Right ventricle myocardium superior (tissue), 1 donor: ENCODE data around the gene PDPN. TPM values are rescaled to one million over a fixed set of nuclear protein-coding genes. Genes with fewer than 3 reads are reported as not detected.

Source experiments
- ATAC-seq: fragments of 200-7000 bp; cut with Tn5 transposase; one replicate; pipeline ENCODE4 v1.9.1; 2020; ENCODE audit warnings: mild to moderate bottlenecking; ENCODE audit not compliant: poor library complexity
- DNase-seq: peaks from one replicate; pipeline ENCODE4 v3.0.0-alpha.2; 2020
- intact Hi-C: fragments of 100-400 bp; cut with DNase I; formaldehyde crosslinking; loops from one replicate; pipeline ENCODE4 v1.11.2; 2022
- total RNA-seq: library from RNA; stranded (reverse); fragmentation: NEBNext Ultra II Directional; extraction: Animal tissue kit (Norgen Biotek cat#: 25700); gene quantifications from one replicate; pipeline ENCODE4 v1.2.1, GENCODE V29; 2021
- donor health status: DM: no; HTN: yes; CAD: no; lungs with severe emphysema.

Gene PDPN
- total RNA-seq, 1 donor from 2014 or later, result 20.3 TPM

DNA sequence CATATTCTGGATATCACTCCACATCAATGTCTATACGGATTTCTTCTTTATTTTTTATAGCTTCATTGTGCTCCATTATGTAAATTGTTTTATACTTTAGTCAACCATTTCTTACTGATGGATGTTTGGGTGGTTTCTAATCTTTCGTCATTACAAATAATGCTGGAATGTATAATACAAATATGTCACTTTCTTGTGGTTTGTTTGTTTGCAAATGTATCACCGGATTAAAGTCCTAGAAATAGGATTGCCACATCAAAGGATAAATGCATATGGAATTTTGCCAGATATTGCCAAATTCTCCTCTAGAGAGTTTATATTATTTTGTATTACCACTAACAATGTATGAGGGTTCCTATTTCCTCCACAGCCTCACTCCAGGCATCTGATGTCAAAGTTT lies 67.6 kb downstream of the PDPN start:
- ATAC-seq (no peak), DNase-seq (no peak)
- intact Hi-C loops, result no loop called here

DNA sequence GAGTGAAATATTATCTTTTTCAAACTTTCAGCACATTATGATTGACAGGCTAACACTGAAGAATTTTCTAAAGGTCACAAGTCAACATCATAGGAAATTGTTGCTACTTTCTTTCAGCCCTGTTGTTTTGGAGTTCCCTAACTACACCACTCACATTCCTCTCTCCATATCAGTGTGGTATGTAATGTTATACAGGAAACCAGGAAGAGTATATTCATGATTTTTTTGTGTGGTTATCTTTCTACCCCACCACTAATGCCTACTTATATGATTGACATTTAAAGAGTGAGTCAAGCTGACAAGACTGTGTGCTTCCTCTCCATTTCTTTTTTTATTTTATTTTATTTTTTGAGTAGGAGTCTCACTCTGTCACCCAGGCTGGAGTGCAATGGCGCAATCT lies 68.6 kb downstream of the PDPN start:
- ATAC-seq (no peak), DNase-seq (no peak)
- intact Hi-C loops, result no loop called here

DNA sequence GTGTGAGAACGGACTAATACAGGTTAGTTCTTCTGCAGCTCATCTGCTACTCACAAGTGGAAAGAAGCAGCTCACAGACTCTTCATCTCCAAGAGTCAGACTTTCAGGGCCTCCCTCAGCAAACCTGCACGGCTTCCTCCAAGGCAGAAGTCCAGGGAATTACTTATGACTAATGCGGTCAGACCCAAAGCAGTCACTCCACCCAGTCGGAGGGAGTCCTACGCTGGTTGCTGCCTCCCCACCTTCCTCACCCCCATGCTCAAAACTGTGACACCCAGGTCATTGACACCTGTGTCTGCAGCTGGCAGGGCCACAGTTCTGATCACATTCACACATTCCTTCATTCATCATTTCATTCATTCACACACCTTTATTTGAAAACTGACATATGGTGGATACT lies 77.9 kb downstream of the PDPN start:
- ATAC-seq, result no peak
- intact Hi-C loops, result loop anchor here (10.0 kb wide), 1 partner anchor 163 kb away; no protein-coding TSS in a partner anchor

DNA sequence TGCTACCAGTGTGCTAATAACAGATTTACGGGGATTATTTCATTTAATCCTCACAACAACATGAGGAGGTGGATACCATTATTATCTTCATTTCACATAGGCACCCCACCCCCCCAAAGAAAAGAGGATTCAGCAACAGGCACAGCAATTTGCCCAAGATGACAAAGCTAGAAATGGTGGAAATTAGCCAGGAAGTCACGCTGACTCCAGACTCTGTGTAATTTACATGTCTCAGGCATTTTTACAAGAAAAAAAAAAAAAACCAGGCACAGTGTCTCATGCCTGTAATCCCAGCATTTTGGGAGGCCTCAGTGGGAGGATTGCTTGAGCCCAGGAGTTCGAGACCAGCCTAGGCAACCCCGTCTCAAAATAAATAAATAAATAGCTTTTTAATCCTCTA lies 78.9 kb downstream of the PDPN start:
- no peak for DNase-seq
- intact Hi-C loops, result loop anchor here (10.0 kb wide), 1 partner anchor 162 kb away; no protein-coding TSS in a partner anchor

More for the DNA sequence above, 77.9 kb downstream of the PDPN start:
- DNase-seq, result no peak

DNA sequence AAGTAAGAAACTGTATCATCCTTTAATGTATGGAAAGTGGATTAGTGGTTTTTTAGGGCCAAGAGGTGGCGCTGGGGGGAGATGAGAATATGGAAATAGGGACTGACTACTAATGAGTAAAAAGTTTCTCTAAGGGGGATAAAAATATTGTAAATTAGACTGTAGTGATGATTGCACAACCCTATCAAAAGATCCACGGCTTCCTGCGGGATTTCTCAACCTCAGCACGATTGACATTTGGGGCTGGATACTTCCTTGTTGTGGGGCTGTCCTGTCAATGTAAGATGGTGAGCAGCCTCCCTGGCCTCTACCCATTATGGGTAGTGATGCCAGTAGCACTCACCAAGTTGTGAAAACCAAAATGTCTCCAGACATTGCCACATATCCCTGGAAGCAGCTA lies 80.3 kb downstream of the PDPN start:
- no peak for ATAC-seq
- no peak for DNase-seq
- intact Hi-C loops, result loop anchor here (10.0 kb wide), 1 partner anchor 161 kb away; no protein-coding TSS in a partner anchor

More for the DNA sequence above, 78.9 kb downstream of the PDPN start:
- peak; percentile 25 for ATAC-seq

DNA sequence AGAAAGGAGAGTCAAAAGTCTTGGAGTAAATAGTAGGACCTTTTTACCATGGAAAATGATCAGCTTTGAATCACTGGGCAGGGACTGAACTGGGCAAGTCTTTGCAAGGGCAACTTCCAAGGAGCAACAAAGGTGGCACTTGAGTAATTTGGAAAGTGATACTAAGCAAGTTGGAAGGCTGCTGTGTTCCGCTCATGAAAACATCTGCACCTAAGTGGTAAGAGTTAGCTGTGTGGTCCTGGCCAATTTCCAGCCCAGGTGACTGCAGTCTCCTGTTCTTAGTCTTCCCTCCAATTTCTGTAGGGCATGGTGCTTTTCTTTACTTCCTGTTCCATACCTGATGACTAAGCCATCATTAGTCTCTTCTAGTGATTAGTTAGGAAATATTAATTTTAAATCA lies 80.8 kb downstream of the PDPN start:
- intact Hi-C loops, result loop anchor here (10.0 kb wide), 1 partner anchor 160 kb away; no protein-coding TSS in a partner anchor
- DNase-seq, result no peak
- no peak for ATAC-seq

DNA sequence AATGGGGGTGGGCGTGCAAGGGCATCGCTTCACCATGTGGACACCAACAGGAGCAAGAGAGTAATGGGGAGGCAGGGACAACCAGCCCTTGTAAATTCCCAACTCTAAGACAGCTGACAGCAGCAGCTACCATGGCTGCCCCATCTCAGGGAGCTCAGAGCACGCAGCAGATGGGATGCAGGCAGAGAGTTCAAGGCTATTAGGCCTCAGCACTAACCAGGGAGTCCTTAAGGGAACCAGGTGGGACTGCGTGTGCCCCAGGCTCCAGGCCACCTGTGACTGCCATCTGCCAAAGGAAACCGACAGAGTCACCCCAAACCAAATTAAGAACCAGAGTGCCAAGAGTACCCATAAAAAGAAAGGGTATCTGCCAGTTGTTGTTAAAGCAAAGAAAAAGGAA lies 82.7 kb downstream of the PDPN start:
- ATAC-seq, result no peak
- intact Hi-C loops, result loop anchor here (10.0 kb wide), 1 partner anchor 158 kb away; no protein-coding TSS in a partner anchor
- no peak for DNase-seq

Other genes starting within 250 kb of the PDPN start
- gene PRAMEF14, start 236.7 kb upstream of the PDPN start, total RNA-seq, result not detected
- not detected for gene PRAMEF19, start 211.9 kb upstream of the PDPN start, total RNA-seq
- not detected for gene PRAMEF17, start 194.2 kb upstream of the PDPN start, total RNA-seq
- gene PRAMEF20, start 173.4 kb upstream of the PDPN start, total RNA-seq, result not detected
- gene LRRC38, start 69.8 kb upstream of the PDPN start, total RNA-seq, result not detected
- gene PRDM2, start 116.4 kb downstream of the PDPN start, total RNA-seq, result 32.9 TPM